Measurements from ENCODE around the gene HMCN2. TPM values are rescaled to one million over a fixed set of nuclear protein-coding genes. Genes with fewer than 3 reads are reported as not detected.

Gene HMCN2
- total and polyA plus RNA-seq, 4 donors: 0.24 to 1.8 (median 0.29) TPM

GRCh38 chr9:130295945-130296782 lies 30.6 kb downstream of the HMCN2 start:
- Histone ChIP-seq H3K9me3 (ENCODE audit: control insufficient read depth in 4 of 4, low read length in 3 of 4) (no peaks in the 10 kb centered on the region), H3K27ac (ENCODE audit: low read depth in 1 of 2, low read length in 2 of 2) (no peak overlapping the region), H3K4me1 (ENCODE audit: control insufficient read depth in 4 of 4, insufficient read depth in 4 of 4, low read length in 3 of 4) (peaks cover 0 to 3% (median 0%) of the 10 kb centered on the region in 4 donors), H3K4me3 (ENCODE audit: low read depth in 1 of 3, low read length in 3 of 3) (no peak overlapping the region), H3K27me3 (ENCODE audit: control insufficient read depth in 4 of 4, insufficient read depth in 4 of 4, low read length in 3 of 4) (no peaks in the 10 kb centered on the region), H3K36me3 (ENCODE audit: control insufficient read depth in 4 of 4, insufficient read depth in 3 of 4, low read depth in 1 of 4, low read length in 3 of 4) (no peaks in the 10 kb centered on the region), H3K9ac (ENCODE audit: low read depth in 1 of 2, low read length in 2 of 2) (no peak overlapping the region)
- TF ChIP-seq REST (IDR thresholded peaks at IDR 0.05) (no peak), YY1 (IDR thresholded peaks at IDR 0.05) (no peak), NR2F2 (IDR thresholded peaks at IDR 0.05) (no peak), HNF4G (IDR thresholded peaks at IDR 0.05) (no peak), SP1 (IDR thresholded peaks at IDR 0.05) (no peak), JUND (IDR thresholded peaks at IDR 0.05) (no peak), GABPA (IDR thresholded peaks at IDR 0.05 in 1 of 2, conservative IDR thresholded peaks at IDR 0.05 in 1 of 2) (no peak), MAX (IDR thresholded peaks at IDR 0.05) (no peak), TAF1 (conservative IDR thresholded peaks at IDR 0.05) (no peak), RAD21 (IDR thresholded peaks at IDR 0.05) (no peak), EGR1 (IDR thresholded peaks at IDR 0.05; ENCODE audit: low read depth in 2 of 2) (no peak), ATF3 (IDR thresholded peaks at IDR 0.05) (no peak), RXRA (IDR thresholded peaks at IDR 0.05) (no peak), FOXA2 (IDR thresholded peaks at IDR 0.05) (no peak), CTCF (IDR thresholded peaks at IDR 0.05; ENCODE audit: low read depth, low read length, missing input control) (no peak), FOXA1 (IDR thresholded peaks at IDR 0.05) (no peak), ZBTB33 (IDR thresholded peaks at IDR 0.05) (no peak), HNF4A (conservative IDR thresholded peaks at IDR 0.05) (no peak)
- WGBS: 85% methylated on average over 10 of the region's 10 CpGs
- DNase-seq (ENCODE audit: low spot score): no peak

All from liver (tissue), 9 donors.